ENCODE measurements around the gene ONECUT3.

The ONECUT3 gene

GRCh38 chr19:1742989-1743696 lies 10.2 kb upstream of the ONECUT3 start:
- no peak for DNase-seq

- DNase-seq, result no peak
These were observed 9.1 kb upstream of the ONECUT3 start for GRCh38 chr19:1744133-1744665.

- no peak for DNase-seq
These were observed 8.3 kb upstream of the ONECUT3 start for GRCh38 chr19:1744822-1745563.

GRCh38 chr19:1745589-1746031 lies 7.7 kb upstream of the ONECUT3 start:
- no peak for DNase-seq

- no peak for DNase-seq
These were observed 6.7 kb upstream of the ONECUT3 start for GRCh38 chr19:1746401-1747284.

GRCh38 chr19:1747285-1748114 lies 5.8 kb upstream of the ONECUT3 start:
- DNase-seq, result no peak

GRCh38 chr19:1748115-1748872 lies 5.0 kb upstream of the ONECUT3 start:
- no peak for DNase-seq

GRCh38 chr19:1748873-1749341 lies 4.4 kb upstream of the ONECUT3 start:
- DNase-seq, result no peak

GRCh38 chr19:1749373-1750342 lies 3.6 kb upstream of the ONECUT3 start:
- DNase-seq, result no peak

GRCh38 chr19:1750343-1751021 lies 2.8 kb upstream of the ONECUT3 start:
- no peak for DNase-seq

- DNase-seq, result no peak
These were observed 1.8 kb upstream of the ONECUT3 start for GRCh38 chr19:1751367-1752008.

GRCh38 chr19:1752009-1752756 lies 1.1 kb upstream of the ONECUT3 start:
- peak; percentile 38 for DNase-seq

- DNase-seq, result no peak
These were observed 821 bp downstream of the ONECUT3 start for GRCh38 chr19:1754018-1754635.

- peak; percentile 12 for DNase-seq
These were observed 1.5 kb downstream of the ONECUT3 start for GRCh38 chr19:1754636-1755466.

GRCh38 chr19:1755467-1756171 lies 2.3 kb downstream of the ONECUT3 start:
- no peak for DNase-seq

- DNase-seq, result no peak
These were observed 3.0 kb downstream of the ONECUT3 start for GRCh38 chr19:1756264-1756663.
